Erythroblast (primary cell): ENCODE measurements around the gene COPB2.

Source experiments
- GATA1 ChIP-seq: IDR thresholded peaks from 2 replicates; pipeline ENCODE4 v1.6.1; 2011; ENCODE audit warnings: low read depth, mild to moderate bottlenecking, control low read depth, low read length, moderate library complexity
- POLR2A ChIP-seq: IDR thresholded peaks from 2 replicates; pipeline ENCODE4 v1.6.1; 2011; ENCODE audit warnings: mild to moderate bottlenecking, low read length

DNA sequence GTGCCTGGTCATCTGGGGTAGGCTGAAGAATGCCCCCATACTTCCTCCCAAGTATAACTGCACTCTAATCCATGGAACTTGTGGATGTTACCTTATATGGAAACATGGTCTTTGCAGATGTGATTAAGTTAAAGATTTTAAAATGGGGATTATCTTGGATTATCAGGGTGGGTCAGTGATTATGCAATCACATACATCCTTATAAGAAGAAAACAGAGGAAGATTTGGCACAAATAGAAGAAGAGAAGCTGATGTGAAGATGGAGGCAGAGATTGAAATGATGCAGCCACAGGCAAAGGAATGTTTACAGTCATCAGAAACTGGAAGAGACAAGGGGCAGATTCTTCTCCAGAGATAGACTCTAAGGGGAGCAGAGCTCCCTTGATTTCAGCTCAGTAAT is 47.4 kb downstream of the COPB2 start:
- TF ChIP-seq POLR2A (no peak), GATA1 (no peak)
